Activated CD4-positive, alpha-beta T cell treated with anti-CD3 and anti-CD28 coated beads for 24 hours (primary cell): ENCODE measurements around the gene MTARC2.
"Not testable (repeated sequence)": the region's sequence is repeated elsewhere in the genome, so short reads cannot be mapped to it uniquely, and the experiment has no call there.

ENCODE experiments used
- DNase-seq, 2 donors: peaks; one replicate each; pipeline ENCODE4 v3.0.0-alpha.2; 2020; ENCODE audit warnings: low read depth in 2 of 2

MTARC2 gene

GRCh38 chr1:220732137-220732536, 16.0 kb upstream of the MTARC2 start:
- no peak for DNase-seq

GRCh38 chr1:220732621-220733020, 15.5 kb upstream of the MTARC2 start:
- no peak for DNase-seq

GRCh38 chr1:220733086-220733601, 15.0 kb upstream of the MTARC2 start:
- peak; percentile 71 to 75 for DNase-seq

GRCh38 chr1:220734571-220735326, 13.4 kb upstream of the MTARC2 start:
- no peak for DNase-seq

- not testable (repeated sequence) for DNase-seq
These were observed 11.8 kb upstream of the MTARC2 start for GRCh38 chr1:220736283-220736682.

- DNase-seq = no peak
These were observed 6.8 kb upstream of the MTARC2 start for GRCh38 chr1:220741349-220741748.

- no peak for DNase-seq
These were observed 6.3 kb upstream of the MTARC2 start for GRCh38 chr1:220741825-220742224.

GRCh38 chr1:220742520-220742919, 5.6 kb upstream of the MTARC2 start:
- DNase-seq = no peak

GRCh38 chr1:220746851-220747250, 1.3 kb upstream of the MTARC2 start:
- DNase-seq = no peak

GRCh38 chr1:220747437-220748088, 559 bp upstream of the MTARC2 start:
- DNase-seq = no peak

GRCh38 chr1:220748936-220749335, 814 bp downstream of the MTARC2 start:
- DNase-seq = no peak

GRCh38 chr1:220750131-220750515, 2.0 kb downstream of the MTARC2 start:
- no peak for DNase-seq

GRCh38 chr1:220751111-220751510, 3.0 kb downstream of the MTARC2 start:
- DNase-seq = no peak

GRCh38 chr1:220754212-220754917, 6.2 kb downstream of the MTARC2 start:
- DNase-seq = no peak

- no peak for DNase-seq
These were observed 6.8 kb downstream of the MTARC2 start for GRCh38 chr1:220754918-220755295.

- DNase-seq = no peak
These were observed 7.2 kb downstream of the MTARC2 start for GRCh38 chr1:220755309-220755708.

GRCh38 chr1:220757441-220757840, 9.3 kb downstream of the MTARC2 start:
- DNase-seq = no peak

GRCh38 chr1:220759147-220759546, 11.0 kb downstream of the MTARC2 start:
- no peak for DNase-seq

- DNase-seq = no peak
These were observed 13.7 kb downstream of the MTARC2 start for GRCh38 chr1:220761688-220762427.

GRCh38 chr1:220764757-220765156, 16.6 kb downstream of the MTARC2 start:
- DNase-seq = no peak

- DNase-seq = no peak
These were observed 19.4 kb downstream of the MTARC2 start for GRCh38 chr1:220767312-220768125.
